Measurements from ENCODE around the gene BCAS3.

Gene BCAS3

GRCh38 chr17:61363601-61364462 is 686.2 kb downstream of the BCAS3 start:
- DNase-seq (ENCODE audit: low read depth) = no peak

GRCh38 chr17:61364463-61364846 is 686.8 kb downstream of the BCAS3 start:
- DNase-seq (ENCODE audit: low read depth) = no peak

- DNase-seq (ENCODE audit: low read depth) = no peak
Measured at GRCh38 chr17:61366076-61366714, 688.5 kb downstream of the BCAS3 start.

GRCh38 chr17:61366715-61367413 is 689.2 kb downstream of the BCAS3 start:
- DNase-seq (ENCODE audit: low read depth) = no peak

GRCh38 chr17:61368049-61368831 is 690.6 kb downstream of the BCAS3 start:
- no peak for DNase-seq (ENCODE audit: low read depth)

- no peak for DNase-seq (ENCODE audit: low read depth)
Measured at GRCh38 chr17:61368832-61369450, 691.3 kb downstream of the BCAS3 start.

GRCh38 chr17:61369751-61370150 is 692.1 kb downstream of the BCAS3 start:
- DNase-seq (ENCODE audit: low read depth) = no peak

GRCh38 chr17:61371179-61371578 is 693.5 kb downstream of the BCAS3 start:
- no peak for DNase-seq (ENCODE audit: low read depth)

GRCh38 chr17:61371606-61372005 is 694.0 kb downstream of the BCAS3 start:
- DNase-seq (ENCODE audit: low read depth) = no peak

GRCh38 chr17:61372436-61372835 is 694.8 kb downstream of the BCAS3 start:
- no peak for DNase-seq (ENCODE audit: low read depth)

- DNase-seq (ENCODE audit: low read depth) = no peak
Measured at GRCh38 chr17:61376931-61377838, 699.5 kb downstream of the BCAS3 start.

- no peak for DNase-seq (ENCODE audit: low read depth)
Measured at GRCh38 chr17:61378658-61379456, 701.2 kb downstream of the BCAS3 start.

GRCh38 chr17:61379457-61380216 is 702.0 kb downstream of the BCAS3 start:
- DNase-seq (ENCODE audit: low read depth) = no peak

GRCh38 chr17:61380217-61380835 is 702.7 kb downstream of the BCAS3 start:
- no peak for DNase-seq (ENCODE audit: low read depth)

GRCh38 chr17:61380836-61381525 is 703.3 kb downstream of the BCAS3 start:
- no peak for DNase-seq (ENCODE audit: low read depth)

GRCh38 chr17:61381537-61381936 is 703.9 kb downstream of the BCAS3 start:
- no peak for DNase-seq (ENCODE audit: low read depth)

GRCh38 chr17:61382796-61383688 is 705.4 kb downstream of the BCAS3 start:
- DNase-seq (ENCODE audit: low read depth) = no peak

All from CMK (cell line).